Upper lobe of left lung (tissue), 6 donors: ENCODE results near the gene TMEM190. TPM values are rescaled to one million over a fixed set of nuclear protein-coding genes. Genes with fewer than 3 reads are reported as not detected.

Experiments
- ATAC-seq, 2 donors: fragments of 200-7000 bp; cut with Tn5 transposase; one replicate each; pipeline ENCODE4 v1.9.1; 2022; ENCODE audit warnings: mild to moderate bottlenecking in 2 of 2, moderate library complexity in 2 of 2; ENCODE audit not compliant: low FRiP score in 2 of 2
- DNase-seq, 2 donors: peaks; one replicate each; pipeline ENCODE4 v3.0.0-alpha.2; 2019 to 2020
- H3K27ac ChIP-seq, 4 donors: fragments of 200-600 bp; sonication (generic); one replicate each; pipeline ENCODE4 v1.5.1; 2016 to 2019
- H3K27me3 ChIP-seq, 4 donors: fragments of 200-600 bp; sonication (generic); one replicate each; pipeline ENCODE4 v1.5.1; 2017 to 2019
- H3K36me3 ChIP-seq, 4 donors: fragments of 200-600 bp; sonication (generic); one replicate each; pipeline ENCODE4 v1.5.1; 2016 to 2019
- H3K4me1 ChIP-seq, 4 donors: fragments of 200-600 bp; sonication (generic); one replicate each; pipeline ENCODE4 v1.5.1; 2018 to 2019
- H3K4me3 ChIP-seq, 4 donors: fragments of 200-600 bp; sonication (generic); one replicate each; pipeline ENCODE4 v1.5.1; 2017 to 2019; ENCODE audit warnings: mild to moderate bottlenecking in 2 of 4, moderate library complexity in 1 of 4
- H3K9me3 ChIP-seq, 4 donors: fragments of 200-600 bp; sonication (generic); one replicate each; pipeline ENCODE4 v1.5.1; 2018 to 2019
- CTCF ChIP-seq, 6 experiments: fragments of 450-650 bp in 4 of 6; fragments of 200-600 bp in 2 of 6; sonication (generic) in 2 of 6; IDR thresholded peaks; one replicate each; pipeline ENCODE4 v1.5.1; 2016 to 2019; ENCODE audit warnings: antibody characterized with exemption in 6 of 6
- EP300 ChIP-seq, 4 donors: sonication (generic); formaldehyde crosslinking; IDR thresholded peaks; one replicate each; pipeline ENCODE4 v1.5.1; 2017; ENCODE audit warnings: antibody characterized with exemption in 4 of 4, control low read depth in 2 of 4
- POLR2A ChIP-seq, 4 donors: fragments of 450-650 bp; IDR thresholded peaks; one replicate each; pipeline ENCODE4 v1.5.1; 2016 to 2017; ENCODE audit warnings: antibody characterized with exemption in 4 of 4, mild to moderate bottlenecking in 2 of 4
- POLR2AphosphoS5 ChIP-seq, 2 donors: sonication (generic); formaldehyde crosslinking; IDR thresholded peaks; one replicate each; pipeline ENCODE4 v1.5.1; 2017; ENCODE audit warnings: antibody characterized with exemption in 2 of 2
- WGBS, 2 donors: methylation state at CpG; one replicate each; pipeline ENCODE4 v1.1.5; 2017 to 2018; 5-methylcytosine and 5-hydroxymethylcytosine counted together
- total RNA-seq, 6 donors: library from RNA; depleted of rRNA in 4 of 6; stranded (reverse); fragments of >200 nt in 4 of 6; gene quantifications; one replicate each; pipeline versions ENCODE4 v1.1.0 to v1.2.1, GENCODE V29; 2016 to 2021
- donor health status: DM: no; HTN: no; CAD: no; lungs with moderate emphysema.
- donor health status: DM: no; HTN: yes; CAD: no; lungs with severe emphysema.

Gene TMEM190
- total RNA-seq, 6 donors from 2014 or later: 0.92 to 48.6 (median 20.9) TPM

- DNase-seq (no peak), ATAC-seq (no peak)
- Histone ChIP-seq H3K4me1 (peaks cover 13 to 28% (median 15%) of the 10 kb centered on the region in 4 donors), H3K36me3 (peaks cover 4 to 48% (median 40%) of the 10 kb centered on the region in 4 donors), H3K9me3 (no peaks in the 10 kb centered on the region), H3K4me3 (no peak overlapping the region), H3K27me3 (no peaks in the 10 kb centered on the region), H3K27ac (no peak overlapping the region)
- 75 to 100% methylated on average over 2 of the region's 2 CpGs for WGBS, 2 donors
- TF ChIP-seq CTCF (IDR thresholded peaks at IDR 0.05) (no peak), EP300 (IDR thresholded peaks at IDR 0.05) (no peak), POLR2AphosphoS5 (IDR thresholded peaks at IDR 0.05) (no peak), POLR2A (IDR thresholded peaks at IDR 0.05) (no peak)
Measured at GRCh38 chr19:55402509-55402908, 25.9 kb downstream of the TMEM190 start.

- 80 to 92% methylated on average over 5 of the region's 5 CpGs for WGBS, 2 donors
- peaks cover 18 to 26% (median 19%) of the 10 kb centered on the region in 4 donors for H3K4me1 ChIP-seq
- H3K36me3 ChIP-seq: peaks cover 4 to 42% (median 35%) of the 10 kb centered on the region in 4 donors
- TF ChIP-seq EP300 (IDR thresholded peaks at IDR 0.05): no peak
- no peak for TF ChIP-seq CTCF (IDR thresholded peaks at IDR 0.05)
- TF ChIP-seq POLR2A (IDR thresholded peaks at IDR 0.05): no peak
- no peak for TF ChIP-seq POLR2AphosphoS5 (IDR thresholded peaks at IDR 0.05)
- no peaks in the 10 kb centered on the region for H3K9me3 ChIP-seq
- H3K27ac ChIP-seq: no peak overlapping the region
- no peaks in the 10 kb centered on the region for H3K27me3 ChIP-seq
- no peak for DNase-seq
- no peak for ATAC-seq
- no peak overlapping the region for H3K4me3 ChIP-seq
Measured at GRCh38 chr19:55405638-55406037, 29.0 kb downstream of the TMEM190 start.

- H3K36me3 ChIP-seq: peaks cover 4 to 39% (median 30%) of the 10 kb centered on the region in 4 donors
- H3K27me3 ChIP-seq: no peaks in the 10 kb centered on the region
- H3K4me1 ChIP-seq: peaks cover 18 to 26% (median 19%) of the 10 kb centered on the region in 4 donors
- H3K9me3 ChIP-seq: no peaks in the 10 kb centered on the region
- ATAC-seq (no peak), DNase-seq (no peak)
- WGBS, 2 donors: 83% methylated on average over 14 of the region's 14 CpGs
- no peak for TF ChIP-seq EP300 (IDR thresholded peaks at IDR 0.05)
- TF ChIP-seq POLR2AphosphoS5 (IDR thresholded peaks at IDR 0.05): no peak
- TF ChIP-seq POLR2A (IDR thresholded peaks at IDR 0.05): no peak
- no peak for TF ChIP-seq CTCF (IDR thresholded peaks at IDR 0.05)
- H3K4me3 ChIP-seq: peak overlapping the region in 2 of 4 donors; percentile 81 to 92
- H3K27ac ChIP-seq: peak overlapping the region in 1 of 4 donors; percentile 97
Measured at GRCh38 chr19:55406091-55406825, 29.6 kb downstream of the TMEM190 start.

- H3K27me3 ChIP-seq: no peaks in the 10 kb centered on the region
- H3K9me3 ChIP-seq: no peaks in the 10 kb centered on the region
- peak in 1 of 2 donors; percentile 39 for DNase-seq
- 22 to 39% methylated on average over 3 to 16 of the region's 35 CpGs for WGBS, 2 donors
- TF ChIP-seq CTCF (IDR thresholded peaks at IDR 0.05) (no peak), EP300 (IDR thresholded peaks at IDR 0.05) (no peak), POLR2AphosphoS5 (IDR thresholded peaks at IDR 0.05) (no peak), POLR2A (IDR thresholded peaks at IDR 0.05) (no peak)
- H3K36me3 ChIP-seq: peaks cover 0 to 35% (median 24%) of the 10 kb centered on the region in 4 donors
- peak in 1 of 2 donors; percentile 32 for ATAC-seq
- H3K4me1 ChIP-seq: peaks cover 18 to 26% (median 19%) of the 10 kb centered on the region in 4 donors
- H3K4me3 ChIP-seq: peak overlapping the region; percentile 81 to 94 (median 92)
- H3K27ac ChIP-seq: peak overlapping the region; percentile 97 to 100 (median 98)
Measured at GRCh38 chr19:55406826-55407549, 30.4 kb downstream of the TMEM190 start.
